GM18520 (cell line): ENCODE results near the gene IL17RD.

Source experiments
- ATAC-seq: cut with Tn5 transposase; IDR thresholded peaks from one replicate; pipeline ENCODE4 v1.9.1; 2021; ENCODE audit not compliant: unreplicated experiment

IL17RD gene

GRCh38 chr3:57164657-57165573, at the start of gene IL17RD:
Gene IL17RD, minus strand, starts transcription at chr3:57165353. Its CDS starts 67 bp downstream, at chr3:57165286.
- no peak for ATAC-seq

- no peak for ATAC-seq
These were observed 41.3 kb upstream of the IL17RD start for GRCh38 chr3:57206423-57206822.

GRCh38 chr3:57199895-57200297, 34.7 kb upstream of the IL17RD start, which contains the start of gene HESX1:
Gene HESX1, minus strand, starts transcription at chr3:57199978. Its CDS starts 60 bp downstream, at chr3:57199918.
- ATAC-seq, result no peak

DNA sequence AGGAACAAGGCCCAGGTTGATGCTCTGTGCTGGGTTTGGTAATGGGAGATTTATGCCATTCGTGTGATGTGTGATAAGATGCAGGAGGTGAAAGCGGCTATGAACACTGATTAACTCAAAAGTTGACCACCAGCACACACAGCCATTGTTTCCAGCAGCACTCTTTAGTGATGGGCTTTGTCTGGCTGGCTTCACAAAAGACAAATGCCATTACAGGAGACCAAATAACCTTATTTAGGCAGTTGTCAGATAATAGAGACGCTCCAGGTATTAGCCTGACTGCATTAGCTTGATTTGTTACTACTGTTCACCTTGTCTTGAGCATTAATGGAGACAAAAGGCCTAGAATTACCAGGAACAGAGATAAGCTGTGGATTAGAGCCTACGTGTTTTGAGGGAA, 29.5 kb upstream of the IL17RD start:
- ATAC-seq, result no peak

- ATAC-seq, result no peak
These were observed 26.9 kb upstream of the IL17RD start for GRCh38 chr3:57192028-57192427.

GRCh38 chr3:57184526-57184925, 19.4 kb upstream of the IL17RD start:
- ATAC-seq, result no peak

GRCh38 chr3:57179580-57180410, 14.6 kb upstream of the IL17RD start:
- ATAC-seq, result no peak

DNA sequence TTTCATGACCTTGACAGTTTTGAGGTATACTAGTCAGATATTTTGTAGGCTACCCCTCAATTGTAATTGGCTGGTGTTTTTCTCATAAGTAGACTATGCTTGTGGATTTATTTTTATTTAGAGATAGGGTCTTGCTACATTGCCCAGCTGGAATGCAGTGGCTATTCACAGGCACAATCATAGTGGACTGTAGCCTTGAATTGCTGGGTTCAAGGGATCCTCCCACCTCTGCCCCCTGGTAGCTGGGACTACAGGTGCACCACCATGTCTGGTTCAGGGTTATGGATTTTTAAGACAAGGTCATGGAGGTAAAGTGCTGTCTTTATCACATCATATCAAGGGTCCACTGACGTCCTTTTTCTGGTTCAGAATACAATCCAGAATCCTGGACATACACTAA, 10.9 kb upstream of the IL17RD start:
- ATAC-seq, result no peak

DNA sequence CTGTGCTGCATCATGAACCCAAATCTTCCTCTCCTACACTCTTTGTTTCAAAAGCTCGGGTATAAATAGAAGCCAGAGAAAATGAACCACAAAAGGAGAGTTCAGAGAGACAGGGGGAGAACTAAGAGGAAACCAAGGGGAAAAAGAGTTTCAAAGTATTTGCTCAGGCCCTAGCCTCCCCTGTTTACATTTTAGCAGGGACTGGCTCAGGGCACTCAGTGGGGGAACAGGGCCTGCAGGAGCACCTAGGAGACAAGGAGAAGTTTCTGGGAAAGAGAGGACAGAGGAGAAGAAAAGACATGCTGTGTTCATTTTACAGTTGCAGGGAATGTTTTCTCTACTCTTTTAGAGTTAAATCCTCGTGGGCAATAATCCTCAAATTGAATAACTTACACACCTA, 8.5 kb upstream of the IL17RD start:
- ATAC-seq, result no peak

GRCh38 chr3:57170946-57171345, 5.8 kb upstream of the IL17RD start:
- no peak for ATAC-seq

- ATAC-seq, result no peak
These were observed 4.9 kb upstream of the IL17RD start for GRCh38 chr3:57169872-57170623.

DNA sequence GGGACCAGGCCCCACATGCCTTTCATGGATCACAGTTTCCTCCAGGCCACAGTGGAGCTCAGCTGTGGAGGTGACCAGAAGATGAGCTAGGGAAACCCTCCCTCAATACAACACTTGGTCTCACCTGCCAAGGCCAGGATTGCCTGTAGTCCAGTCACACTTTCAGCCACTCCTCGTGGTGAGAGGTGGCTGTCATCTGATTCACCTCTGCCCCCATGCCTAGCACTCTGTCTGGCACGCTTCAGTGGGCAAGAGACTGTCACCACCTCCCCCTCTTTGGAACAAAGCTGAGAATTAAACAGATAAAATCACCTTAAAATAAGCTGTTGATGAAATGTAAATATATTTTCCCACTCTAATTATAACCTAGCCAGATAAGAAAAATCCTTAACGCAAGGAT, 4.0 kb upstream of the IL17RD start:
- ATAC-seq, result no peak

DNA sequence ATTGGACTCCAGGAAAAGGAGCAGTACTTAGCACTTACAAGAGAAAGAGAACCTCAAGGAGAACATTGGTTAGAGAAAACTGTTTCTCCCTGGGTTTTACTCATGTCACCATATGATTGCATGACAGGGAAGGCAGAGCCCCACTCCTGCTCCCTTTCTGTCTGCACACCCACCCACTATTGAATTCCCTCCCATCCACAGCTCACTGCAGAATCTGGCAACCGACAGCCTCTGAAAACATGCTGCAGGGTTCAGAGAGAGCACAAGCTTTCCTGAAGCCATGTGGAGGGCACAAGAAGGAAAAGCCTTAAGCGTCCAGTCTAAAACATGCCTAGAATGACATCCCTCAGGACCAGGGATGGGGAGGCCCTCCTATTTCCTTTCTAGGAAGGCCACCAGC, 3.0 kb upstream of the IL17RD start:
- ATAC-seq, result no peak

DNA sequence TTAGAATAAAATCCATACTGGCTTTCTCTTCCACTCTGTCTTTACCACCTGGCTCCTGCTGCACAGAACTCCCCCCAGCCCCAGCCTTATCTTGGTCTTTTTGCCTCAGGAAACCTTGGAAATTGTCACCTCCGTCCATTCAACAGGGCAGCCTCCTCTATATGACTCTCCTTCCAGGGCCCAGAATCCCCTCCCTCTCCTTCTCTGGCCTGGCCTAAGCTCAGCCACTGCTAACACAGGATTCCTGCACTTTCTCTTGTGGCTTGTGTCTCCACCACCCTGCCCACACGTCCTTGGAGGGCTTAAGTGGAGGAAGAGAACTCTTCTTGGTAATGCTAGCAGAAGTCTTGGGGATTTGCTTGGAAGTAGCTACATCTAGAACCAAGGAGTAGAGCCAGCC, 1.5 kb upstream of the IL17RD start:
- no peak for ATAC-seq

DNA sequence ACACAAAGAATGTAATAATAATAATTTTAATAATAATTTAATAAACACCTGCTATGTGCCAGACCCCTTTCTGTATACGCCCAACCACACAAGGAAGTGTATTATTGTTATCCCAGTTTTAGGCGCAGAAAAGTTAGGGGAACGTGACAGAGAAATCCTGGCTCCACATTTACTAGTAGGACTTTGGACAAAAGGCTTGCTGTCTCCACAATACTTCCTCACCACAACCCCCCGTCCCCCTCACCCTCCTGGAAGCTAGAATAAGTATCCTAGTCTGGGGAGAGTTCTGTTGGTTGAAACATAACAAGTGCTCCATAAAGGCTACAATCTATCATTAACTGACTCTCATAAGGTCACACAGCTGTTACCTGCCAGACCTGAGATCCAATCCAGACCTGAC, 488 bp upstream of the IL17RD start:
- ATAC-seq, result no peak

DNA sequence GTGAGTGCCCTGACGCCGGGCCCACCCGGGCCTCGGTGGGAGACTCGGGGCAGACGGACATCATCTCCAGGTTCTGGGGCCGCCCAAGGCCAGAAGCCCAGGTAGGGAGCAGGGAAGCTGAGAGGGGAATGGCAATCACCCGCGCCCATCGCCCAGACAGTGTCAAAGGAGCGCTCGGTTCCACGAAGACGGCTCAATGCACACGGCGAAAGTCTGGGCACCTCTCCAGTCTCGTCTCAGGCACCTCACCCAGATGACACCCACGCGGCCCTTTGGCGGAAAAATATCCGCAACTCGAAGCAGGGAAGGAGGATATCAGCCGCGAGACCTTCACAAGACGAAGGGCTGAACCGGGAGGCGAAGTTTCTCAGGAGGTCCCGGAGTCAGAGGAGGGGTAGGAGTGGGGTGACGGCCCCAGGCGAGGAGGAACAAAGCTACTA, 916 bp downstream of the IL17RD start:
- no peak for ATAC-seq

DNA sequence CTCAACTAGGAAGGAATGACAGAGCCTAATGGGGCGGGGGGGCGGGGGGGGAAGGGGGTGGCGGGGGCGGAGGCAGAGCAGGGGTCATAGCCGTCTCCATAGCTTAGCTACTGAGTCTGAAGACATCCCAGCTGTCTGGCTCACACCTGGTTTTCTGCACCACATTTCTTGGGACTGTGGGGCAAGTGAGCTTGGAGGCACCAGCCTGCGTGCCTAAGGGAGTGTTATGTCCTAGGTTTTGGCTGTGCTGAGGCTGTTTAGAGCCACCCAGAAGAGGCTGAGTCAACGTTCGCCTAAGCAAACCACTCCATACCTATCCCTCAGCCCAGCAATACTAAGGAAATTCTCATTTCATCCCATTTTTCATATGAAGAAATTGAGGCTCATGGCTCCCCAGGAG, 1.4 kb downstream of the IL17RD start:
- ATAC-seq, result no peak

- no peak for ATAC-seq
These were observed 3.2 kb downstream of the IL17RD start for GRCh38 chr3:57161915-57162314.

DNA sequence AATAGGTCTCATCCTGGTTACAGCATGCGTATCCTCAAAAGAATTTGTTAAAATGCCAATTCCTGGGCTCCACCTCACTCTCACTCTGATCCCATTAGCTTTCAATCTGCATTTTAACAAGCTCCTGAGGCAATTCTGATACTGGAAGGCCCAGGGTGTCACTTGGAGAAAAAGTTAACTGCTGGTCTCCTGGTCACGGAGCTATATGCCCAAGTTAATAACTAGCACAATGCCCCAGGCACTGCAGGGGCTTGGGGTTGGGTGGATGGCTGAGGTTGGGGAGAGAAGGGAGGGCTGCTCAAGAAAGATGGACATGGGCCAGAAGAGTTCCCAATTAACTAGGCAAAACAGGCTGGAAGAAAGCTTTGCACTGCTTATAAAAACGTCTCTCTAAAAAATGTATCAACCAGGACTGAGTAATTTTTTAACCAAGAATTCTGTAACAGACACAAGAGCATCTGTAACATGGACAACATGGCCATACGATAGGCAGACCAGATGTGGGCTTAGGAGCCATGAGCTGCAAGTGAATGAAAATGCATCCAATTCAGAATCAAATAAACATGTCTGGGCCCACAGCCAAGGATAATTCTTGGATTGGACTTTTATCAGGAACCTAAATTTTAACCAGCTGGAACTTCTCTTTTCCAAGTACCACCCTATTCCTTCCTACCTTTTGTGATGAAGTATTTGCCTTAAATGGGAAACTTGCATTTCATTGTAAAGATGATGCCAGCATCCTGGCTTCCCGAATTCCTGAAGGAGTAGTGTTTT, 4.2 kb downstream of the IL17RD start:
- no peak for ATAC-seq

GRCh38 chr3:57160076-57160764, 4.9 kb downstream of the IL17RD start:
- ATAC-seq, result no peak
